ENCODE results near the gene A2ML1.

- peak in 2 of 3 donors; percentile 28 to 44 for TF ChIP-seq CTCF (IDR thresholded peaks at IDR 0.05)
- TF ChIP-seq POLR2A (IDR thresholded peaks at IDR 0.05) = no peak
- TF ChIP-seq EP300 (IDR thresholded peaks at IDR 0.05) = no peak
Measured at GRCh38 chr12:8860165-8860961, 37.9 kb downstream of the A2ML1 start.
